HL-60 (cell line): ENCODE results near the gene FADD.

ENCODE experiments used
- DNase-seq, 2 experiments: peaks; one replicate each; pipeline ENCODE4 v3.0.0-alpha.2; 2010 to 2020; ENCODE audit warnings: low read depth in 1 of 2, low spot score in 1 of 2
- H3K27ac ChIP-seq: fragments of 250-450 bp; sonication (Bioruptor Pico); replicated peaks from 2 replicates; pipeline ENCODE4 v1.5.1; 2020; ENCODE audit warnings: mild to moderate bottlenecking, moderate library complexity
- H3K27me3 ChIP-seq: fragments of 250-450 bp; sonication (Bioruptor Pico); 2 replicates; pipeline ENCODE4 v1.5.1; 2021; ENCODE audit warnings: mild to moderate bottlenecking, moderate library complexity; ENCODE audit not compliant: insufficient read depth, poor library complexity, severe bottlenecking
- H3K4me3 ChIP-seq: replicated peaks from 2 replicates; pipeline ENCODE4 v1.5.1; 2011; ENCODE audit warnings: mild to moderate bottlenecking, control low read depth, low read length; ENCODE audit not compliant: insufficient read depth
- GABPA ChIP-seq: IDR thresholded peaks from 2 replicates; pipeline ENCODE4 v1.6.1; 2012; ENCODE audit warnings: low read depth
- POLR2AphosphoS5 ChIP-seq: IDR thresholded peaks from 2 replicates; pipeline ENCODE4 v1.6.1; 2012; ENCODE audit warnings: low read depth
- SPI1 ChIP-seq: IDR thresholded peaks from 2 replicates; pipeline ENCODE4 v1.6.1; 2012; ENCODE audit warnings: low read depth, mild to moderate bottlenecking, borderline replicate concordance
- TF ChIP-seq, protein P1 (sequence below): IDR thresholded peaks from 2 replicates; pipeline ENCODE4 v1.6.1; 2012; ENCODE audit warnings: low read depth; ENCODE audit not compliant: insufficient replicate concordance
- TF ChIP-seq, protein P2 (sequence below): IDR thresholded peaks from one replicate; pipeline ENCODE4 v1.5.1; 2011; ENCODE audit warnings: low read length, control low read depth, inconsistent platforms; ENCODE audit not compliant: insufficient read depth

FADD gene

DNA sequence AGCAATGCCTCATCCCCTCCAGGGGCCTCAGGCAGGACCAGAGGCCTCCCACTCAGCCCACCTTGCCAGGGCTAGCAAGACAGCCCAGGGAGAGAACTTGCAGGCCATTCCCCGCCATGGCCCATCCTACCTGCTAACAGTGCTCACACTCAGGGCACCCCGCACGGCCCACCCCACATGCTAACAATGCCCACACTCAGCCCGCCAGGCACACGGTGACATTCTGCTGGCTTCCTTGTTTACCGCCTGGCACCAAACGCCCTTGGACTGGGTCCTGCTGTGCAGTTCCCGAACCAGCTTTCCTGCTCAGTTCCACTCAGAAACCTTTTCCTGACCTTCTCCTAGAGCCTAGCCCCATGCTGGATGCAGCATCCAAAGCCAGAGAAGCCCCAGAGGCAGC lies 33.5 kb upstream of the FADD start:
- no peaks in the 10 kb centered on the region for H3K27me3 ChIP-seq

DNA sequence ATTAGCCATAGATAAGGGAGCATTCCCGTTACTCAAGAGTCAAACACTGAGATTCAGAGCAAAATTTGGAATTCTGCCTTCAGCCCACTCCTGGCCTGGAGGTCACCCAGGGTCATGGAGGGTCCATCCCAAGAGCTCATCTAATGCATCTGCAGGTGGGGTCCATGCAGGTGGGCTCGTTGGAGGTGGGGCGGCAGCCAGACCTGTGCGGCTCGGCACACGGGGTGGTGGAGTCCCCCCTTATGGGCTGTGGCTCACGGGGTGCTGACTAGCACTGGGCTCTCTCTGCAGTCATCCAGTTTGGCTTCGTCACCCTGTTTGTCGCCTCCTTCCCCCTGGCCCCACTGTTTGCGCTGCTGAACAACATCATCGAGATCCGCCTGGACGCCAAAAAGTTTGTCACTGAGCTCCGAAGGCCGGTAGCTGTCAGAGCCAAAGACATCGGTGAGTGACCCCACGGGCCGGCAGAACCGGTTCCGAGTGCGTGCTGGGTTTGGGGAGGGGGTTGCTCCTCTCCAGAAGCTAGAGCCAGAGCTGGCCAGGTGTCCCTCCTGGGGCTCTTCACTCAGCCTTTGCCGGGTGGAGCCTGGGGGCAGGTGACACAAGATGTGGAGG lies 32.4 kb upstream of the FADD start:
- Histone ChIP-seq H3K27ac (no peak overlapping the region), H3K4me3 (no peak overlapping the region), H3K27me3 (no peaks in the 10 kb centered on the region)
- TF ChIP-seq POLR2AphosphoS5 (no peak), GABPA (no peak), SPI1 (no peak)
- TF ChIP-seq, protein P1, sequence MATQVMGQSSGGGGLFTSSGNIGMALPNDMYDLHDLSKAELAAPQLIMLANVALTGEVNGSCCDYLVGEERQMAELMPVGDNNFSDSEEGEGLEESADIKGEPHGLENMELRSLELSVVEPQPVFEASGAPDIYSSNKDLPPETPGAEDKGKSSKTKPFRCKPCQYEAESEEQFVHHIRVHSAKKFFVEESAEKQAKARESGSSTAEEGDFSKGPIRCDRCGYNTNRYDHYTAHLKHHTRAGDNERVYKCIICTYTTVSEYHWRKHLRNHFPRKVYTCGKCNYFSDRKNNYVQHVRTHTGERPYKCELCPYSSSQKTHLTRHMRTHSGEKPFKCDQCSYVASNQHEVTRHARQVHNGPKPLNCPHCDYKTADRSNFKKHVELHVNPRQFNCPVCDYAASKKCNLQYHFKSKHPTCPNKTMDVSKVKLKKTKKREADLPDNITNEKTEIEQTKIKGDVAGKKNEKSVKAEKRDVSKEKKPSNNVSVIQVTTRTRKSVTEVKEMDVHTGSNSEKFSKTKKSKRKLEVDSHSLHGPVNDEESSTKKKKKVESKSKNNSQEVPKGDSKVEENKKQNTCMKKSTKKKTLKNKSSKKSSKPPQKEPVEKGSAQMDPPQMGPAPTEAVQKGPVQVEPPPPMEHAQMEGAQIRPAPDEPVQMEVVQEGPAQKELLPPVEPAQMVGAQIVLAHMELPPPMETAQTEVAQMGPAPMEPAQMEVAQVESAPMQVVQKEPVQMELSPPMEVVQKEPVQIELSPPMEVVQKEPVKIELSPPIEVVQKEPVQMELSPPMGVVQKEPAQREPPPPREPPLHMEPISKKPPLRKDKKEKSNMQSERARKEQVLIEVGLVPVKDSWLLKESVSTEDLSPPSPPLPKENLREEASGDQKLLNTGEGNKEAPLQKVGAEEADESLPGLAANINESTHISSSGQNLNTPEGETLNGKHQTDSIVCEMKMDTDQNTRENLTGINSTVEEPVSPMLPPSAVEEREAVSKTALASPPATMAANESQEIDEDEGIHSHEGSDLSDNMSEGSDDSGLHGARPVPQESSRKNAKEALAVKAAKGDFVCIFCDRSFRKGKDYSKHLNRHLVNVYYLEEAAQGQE: no peak
- TF ChIP-seq, protein P2, sequence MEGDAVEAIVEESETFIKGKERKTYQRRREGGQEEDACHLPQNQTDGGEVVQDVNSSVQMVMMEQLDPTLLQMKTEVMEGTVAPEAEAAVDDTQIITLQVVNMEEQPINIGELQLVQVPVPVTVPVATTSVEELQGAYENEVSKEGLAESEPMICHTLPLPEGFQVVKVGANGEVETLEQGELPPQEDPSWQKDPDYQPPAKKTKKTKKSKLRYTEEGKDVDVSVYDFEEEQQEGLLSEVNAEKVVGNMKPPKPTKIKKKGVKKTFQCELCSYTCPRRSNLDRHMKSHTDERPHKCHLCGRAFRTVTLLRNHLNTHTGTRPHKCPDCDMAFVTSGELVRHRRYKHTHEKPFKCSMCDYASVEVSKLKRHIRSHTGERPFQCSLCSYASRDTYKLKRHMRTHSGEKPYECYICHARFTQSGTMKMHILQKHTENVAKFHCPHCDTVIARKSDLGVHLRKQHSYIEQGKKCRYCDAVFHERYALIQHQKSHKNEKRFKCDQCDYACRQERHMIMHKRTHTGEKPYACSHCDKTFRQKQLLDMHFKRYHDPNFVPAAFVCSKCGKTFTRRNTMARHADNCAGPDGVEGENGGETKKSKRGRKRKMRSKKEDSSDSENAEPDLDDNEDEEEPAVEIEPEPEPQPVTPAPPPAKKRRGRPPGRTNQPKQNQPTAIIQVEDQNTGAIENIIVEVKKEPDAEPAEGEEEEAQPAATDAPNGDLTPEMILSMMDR: no peak
- DNase-seq: no peak

More for the DNA sequence above, 33.5 kb upstream of the FADD start:
- DNase-seq: no peak
- no peak overlapping the region for H3K4me3 ChIP-seq
- no peak overlapping the region for H3K27ac ChIP-seq
- TF ChIP-seq, protein P2: no peak
- TF ChIP-seq GABPA (no peak), SPI1 (no peak), POLR2AphosphoS5 (no peak)
- TF ChIP-seq, protein P1: no peak

DNA sequence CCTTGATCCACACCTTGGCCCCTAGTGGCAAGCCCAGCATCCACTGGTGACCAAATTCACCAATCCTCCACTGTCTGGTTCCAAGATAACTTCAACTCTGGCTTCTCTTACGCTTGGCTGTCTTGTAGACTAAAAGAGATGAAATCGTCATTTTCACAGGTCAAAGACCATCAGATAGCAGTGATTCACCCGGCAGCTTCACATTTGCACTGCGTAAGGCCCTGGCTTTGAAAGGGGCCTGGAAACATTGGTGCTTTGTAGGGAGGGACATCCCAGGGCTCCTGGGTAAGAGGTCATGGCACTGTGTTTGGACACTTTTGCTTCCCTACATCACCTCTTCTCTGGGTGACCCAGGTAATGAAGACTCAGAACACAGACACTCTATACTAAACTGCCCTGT lies 30.1 kb upstream of the FADD start:
- H3K27me3 ChIP-seq: no peaks in the 10 kb centered on the region
- H3K4me3 ChIP-seq: no peak overlapping the region
- no peak overlapping the region for H3K27ac ChIP-seq
- DNase-seq: no peak
- TF ChIP-seq GABPA (no peak), POLR2AphosphoS5 (no peak)
- TF ChIP-seq, protein P1: no peak
